ENCODE results near the gene ICE2. TPM values are rescaled to one million over a fixed set of nuclear protein-coding genes. Genes with fewer than 3 reads are reported as not detected.

The ICE2 gene
- total RNA-seq, 1 experiment from 2014 or later = 62.8 TPM

DNA sequence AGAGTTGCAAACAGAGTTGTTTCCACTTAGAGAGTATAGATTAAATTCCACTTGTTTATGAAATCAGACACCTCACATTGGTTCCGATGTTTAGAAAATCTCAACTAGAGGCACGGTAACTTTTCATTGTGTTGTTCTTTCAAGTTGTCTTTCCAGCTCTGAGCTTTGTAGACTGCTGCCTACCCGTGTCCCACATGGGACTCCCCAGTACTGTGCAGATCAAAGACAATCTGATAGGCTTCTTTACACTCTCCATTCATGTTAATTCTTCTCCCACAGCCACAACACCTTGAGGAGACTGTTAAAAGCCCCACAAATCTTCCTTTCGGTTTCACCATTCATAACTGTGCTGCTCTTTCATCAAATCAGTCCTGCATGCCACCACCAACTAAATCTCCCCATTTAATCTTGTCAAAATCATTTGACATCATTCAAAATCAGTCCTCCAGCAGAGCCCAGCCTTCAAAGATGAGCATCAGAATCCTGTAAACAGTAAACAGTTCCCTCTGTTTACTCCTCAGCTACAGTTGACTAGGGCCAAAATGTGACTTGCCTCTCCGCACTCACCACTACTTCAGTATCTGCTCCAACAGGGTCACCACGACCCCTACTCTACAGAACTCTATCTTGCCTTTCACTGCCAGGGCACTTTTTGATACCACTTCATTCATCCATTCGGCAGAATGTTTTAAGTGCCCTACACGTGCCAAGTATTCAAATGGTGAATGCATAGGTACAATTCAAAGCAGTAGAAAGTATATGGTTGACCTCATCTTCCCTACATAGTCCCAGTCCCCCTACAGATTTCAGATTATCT is 89.5 kb downstream of the ICE2 start:
- no peak overlapping the region for H3K4me3 ChIP-seq (replicated peaks in 1 of 2; ENCODE audit: low read depth in 1 of 2, low read length in 2 of 2)
- ChIA-PET POLR2A (interaction anchor here (0.8 kb wide), 1 partner anchor 15 kb away, joined by 4 read pairs; no protein-coding TSS in a partner anchor), RAD21 (ENCODE audit: low non-redundant PET in 1 of 2, low total read pairs in 2 of 2, uncharacterized antibody in 2 of 2, unreplicated experiment in 2 of 2) (no interaction called here), CTCF (no interaction called here)
- ATAC-seq = no peak
- no TSS peak for BruUV-seq (replicated peaks)
- peak overlapping the region; percentile 22; the same call in 1 of the 2 replicates for H3K9ac ChIP-seq (ENCODE audit: low read length)
- peaks cover 5 to 58% of the 10 kb centered on the region in 2 experiments; a peak in 3 of 4 replicates for H3K36me3 ChIP-seq (ENCODE audit: control insufficient read depth in 1 of 2, insufficient read depth in 2 of 2, low read length in 2 of 2)
- DNase-seq (ENCODE audit: low read depth, low spot score) = no peak
- H3K27me3 ChIP-seq (ENCODE audit: insufficient read depth, low read length) = no peaks in the 10 kb centered on the region
- intact Hi-C loops (cut with micrococcal nuclease) = no loop called here
- TF ChIP-seq POLR2AphosphoS5 (IDR thresholded peaks at IDR 0.05; ENCODE audit: low read depth, low read length) (peak; percentile 11; the same call in 1 of the 2 replicates), JUND (IDR thresholded peaks at IDR 0.05) (no peak), YY1 (IDR thresholded peaks at IDR 0.05; ENCODE audit: extremely low read depth, insufficient replicate concordance, low read depth, low read length) (no peak), RAD21 (IDR thresholded peaks at IDR 0.05; ENCODE audit: low read depth) (no peak)
- TF ChIP-seq, protein P1, sequence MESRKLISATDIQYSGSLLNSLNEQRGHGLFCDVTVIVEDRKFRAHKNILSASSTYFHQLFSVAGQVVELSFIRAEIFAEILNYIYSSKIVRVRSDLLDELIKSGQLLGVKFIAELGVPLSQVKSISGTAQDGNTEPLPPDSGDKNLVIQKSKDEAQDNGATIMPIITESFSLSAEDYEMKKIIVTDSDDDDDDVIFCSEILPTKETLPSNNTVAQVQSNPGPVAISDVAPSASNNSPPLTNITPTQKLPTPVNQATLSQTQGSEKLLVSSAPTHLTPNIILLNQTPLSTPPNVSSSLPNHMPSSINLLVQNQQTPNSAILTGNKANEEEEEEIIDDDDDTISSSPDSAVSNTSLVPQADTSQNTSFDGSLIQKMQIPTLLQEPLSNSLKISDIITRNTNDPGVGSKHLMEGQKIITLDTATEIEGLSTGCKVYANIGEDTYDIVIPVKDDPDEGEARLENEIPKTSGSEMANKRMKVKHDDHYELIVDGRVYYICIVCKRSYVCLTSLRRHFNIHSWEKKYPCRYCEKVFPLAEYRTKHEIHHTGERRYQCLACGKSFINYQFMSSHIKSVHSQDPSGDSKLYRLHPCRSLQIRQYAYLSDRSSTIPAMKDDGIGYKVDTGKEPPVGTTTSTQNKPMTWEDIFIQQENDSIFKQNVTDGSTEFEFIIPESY (IDR thresholded peaks at IDR 0.05; ENCODE audit: extremely low read depth, insufficient replicate concordance, low read length) = no peak
- H3K4me1 ChIP-seq (ENCODE audit: control insufficient read depth in 1 of 2, insufficient read depth in 2 of 2, low read length in 2 of 2) = peaks cover 62 to 94% of the 10 kb centered on the region in 2 experiments
- no peaks in the 10 kb centered on the region for H3K9me2 ChIP-seq (ENCODE audit: insufficient read depth)
- H2AFZ ChIP-seq (ENCODE audit: low read depth, low read length, poor library complexity, severe bottlenecking) = no peak overlapping the region
- H3K79me2 ChIP-seq (ENCODE audit: insufficient read depth, low read length) = peaks cover 92% of the 10 kb centered on the region
- H3K4me2 ChIP-seq (ENCODE audit: low read length) = peak overlapping the region; percentile 92
- H3K27ac ChIP-seq (ENCODE audit: low read depth, low read length) = no peak overlapping the region
- H3K9me3 ChIP-seq (ENCODE audit: control insufficient read depth in 1 of 2, insufficient read depth in 1 of 2, low read depth in 1 of 2, low read length in 2 of 2) = no peaks in the 10 kb centered on the region
- peaks cover 35% of the 10 kb centered on the region; the same call in 1 of the 2 replicates for H4K20me1 ChIP-seq (ENCODE audit: insufficient read depth)

Measured in HCT116 (cell line).